ENCODE measurements around the gene RANBP9. TPM values are rescaled to one million over a fixed set of nuclear protein-coding genes. Genes with fewer than 3 reads are reported as not detected.

The RANBP9 gene
- total RNA-seq, 1 experiment from 2014 or later, result 17.5 TPM

DNA sequence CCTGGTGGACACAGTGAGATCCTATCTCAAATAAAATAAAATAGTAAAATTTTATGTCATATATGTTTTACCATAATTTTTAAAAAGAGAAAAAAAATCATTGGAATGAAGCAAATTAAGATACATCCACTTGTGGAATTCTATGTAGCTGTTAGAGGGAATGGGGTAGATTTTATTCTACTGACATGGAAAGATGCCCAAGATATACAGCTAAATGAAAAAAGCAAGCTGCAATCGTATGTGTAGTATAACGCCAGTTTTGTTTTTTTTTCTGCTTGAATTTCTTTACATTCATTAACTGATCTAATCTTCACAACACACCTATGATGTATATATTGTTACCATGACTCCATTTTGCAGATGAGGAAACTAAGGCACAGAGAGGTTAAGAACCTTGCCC lies 23.4 kb upstream of the RANBP9 start:
- Histone ChIP-seq H3K4me3 (ENCODE audit: low read length) (no peak overlapping the region), H3K27ac (ENCODE audit: low read length) (no peak overlapping the region), H3K4me1 (ENCODE audit: low read length) (no peaks in the 10 kb centered on the region), H3K9me2 (replicated peaks; ENCODE audit: insufficient read depth, low read length) (no peaks in the 10 kb centered on the region), H3K4me2 (ENCODE audit: low read depth, low read length, poor library complexity, severe bottlenecking) (no peak overlapping the region), H3K36me3 (ENCODE audit: insufficient read depth, low read length) (no peaks in the 10 kb centered on the region), H4K20me1 (ENCODE audit: insufficient read depth, low read depth, low read length) (no peaks in the 10 kb centered on the region), H3K9me3 (ENCODE audit: low read length) (no peaks in the 10 kb centered on the region), H2AFZ (ENCODE audit: low read length) (no peak overlapping the region), H3K9ac (ENCODE audit: low read length) (no peak overlapping the region), H3K79me2 (ENCODE audit: low read length) (no peaks in the 10 kb centered on the region), H3K27me3 (ENCODE audit: low read length) (no peaks in the 10 kb centered on the region)
- DNase-seq, result no peak

DNA sequence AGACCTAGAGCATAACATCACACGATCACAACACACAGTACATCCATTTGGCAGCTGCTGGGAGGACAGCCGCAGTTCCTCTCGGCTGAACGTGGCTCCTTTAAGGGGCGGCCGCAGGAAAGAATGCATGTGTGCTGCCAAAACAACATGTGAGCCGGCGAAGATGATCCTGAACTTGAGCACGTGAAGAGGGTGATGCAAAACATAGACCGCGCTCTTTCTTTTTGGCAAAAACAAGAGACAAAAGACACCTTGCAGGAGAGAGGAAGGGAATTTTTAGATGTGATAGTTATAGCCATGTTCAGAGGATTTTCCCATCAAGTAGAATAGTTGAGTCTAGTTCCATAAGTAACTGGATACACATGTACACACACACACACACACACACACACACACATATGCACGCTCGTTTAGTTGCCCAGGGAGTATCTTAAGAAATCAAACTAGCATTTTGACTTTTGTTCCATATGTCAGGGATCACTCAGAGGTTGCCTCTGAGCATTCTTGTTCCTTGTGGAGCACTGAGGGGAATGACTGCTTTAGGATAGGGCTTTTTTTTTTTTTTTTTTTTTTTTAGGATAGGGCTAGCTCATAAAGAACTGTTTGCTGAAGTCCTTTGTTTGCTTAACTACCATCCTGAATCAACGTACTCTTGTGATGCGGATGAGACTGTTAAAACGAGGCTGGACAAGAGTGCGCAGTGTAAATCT lies 21.7 kb upstream of the RANBP9 start:
- H3K9me2 ChIP-seq (replicated peaks; ENCODE audit: insufficient read depth, low read length), result no peaks in the 10 kb centered on the region
- no peaks in the 10 kb centered on the region for H3K27me3 ChIP-seq (ENCODE audit: low read length)
- no peak overlapping the region for H3K9ac ChIP-seq (ENCODE audit: low read length)
- H3K4me3 ChIP-seq (ENCODE audit: low read length), result no peak overlapping the region
- no peak for DNase-seq
- no peaks in the 10 kb centered on the region for H3K4me1 ChIP-seq (ENCODE audit: low read length)
- H3K36me3 ChIP-seq (ENCODE audit: insufficient read depth, low read length), result no peaks in the 10 kb centered on the region
- no peaks in the 10 kb centered on the region for H4K20me1 ChIP-seq (ENCODE audit: insufficient read depth, low read depth, low read length)
- no peak overlapping the region for H3K27ac ChIP-seq (ENCODE audit: low read length)
- H3K79me2 ChIP-seq (ENCODE audit: low read length), result no peaks in the 10 kb centered on the region
- no peak overlapping the region for H3K4me2 ChIP-seq (ENCODE audit: low read depth, low read length, poor library complexity, severe bottlenecking)
- H3K9me3 ChIP-seq (ENCODE audit: low read length), result no peaks in the 10 kb centered on the region
- H2AFZ ChIP-seq (ENCODE audit: low read length), result no peak overlapping the region

DNA sequence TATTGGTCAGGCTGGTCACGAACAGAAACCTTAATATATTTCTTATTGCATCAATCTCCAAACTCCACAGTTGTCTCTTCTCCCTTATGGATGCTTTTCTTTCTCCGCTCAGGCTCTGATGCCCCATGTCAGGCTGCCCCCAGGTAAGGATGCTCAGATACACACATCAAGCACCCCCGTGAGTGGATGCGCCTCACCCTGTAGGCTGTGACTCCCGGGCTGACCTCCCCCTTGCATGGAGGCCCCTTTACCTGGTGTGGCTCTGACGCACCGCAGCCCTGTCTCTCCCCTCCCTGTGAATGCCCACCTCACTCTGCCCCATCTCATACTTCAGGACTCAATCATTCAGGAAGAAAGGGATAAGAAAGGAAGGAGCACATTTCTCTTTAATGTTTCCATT lies 19.1 kb upstream of the RANBP9 start:
- no peak overlapping the region for H3K27ac ChIP-seq (ENCODE audit: low read length)
- H2AFZ ChIP-seq (ENCODE audit: low read length), result no peak overlapping the region
- H3K27me3 ChIP-seq (ENCODE audit: low read length), result no peaks in the 10 kb centered on the region
- no peaks in the 10 kb centered on the region for H3K36me3 ChIP-seq (ENCODE audit: insufficient read depth, low read length)
- no peaks in the 10 kb centered on the region for H3K9me2 ChIP-seq (replicated peaks; ENCODE audit: insufficient read depth, low read length)
- H3K4me3 ChIP-seq (ENCODE audit: low read length), result no peak overlapping the region
- no peaks in the 10 kb centered on the region for H3K79me2 ChIP-seq (ENCODE audit: low read length)
- no peaks in the 10 kb centered on the region for H4K20me1 ChIP-seq (ENCODE audit: insufficient read depth, low read depth, low read length)
- H3K4me1 ChIP-seq (ENCODE audit: low read length), result no peaks in the 10 kb centered on the region
- no peak for DNase-seq
- H3K9me3 ChIP-seq (ENCODE audit: low read length), result no peaks in the 10 kb centered on the region
- H3K4me2 ChIP-seq (ENCODE audit: low read depth, low read length, poor library complexity, severe bottlenecking), result no peak overlapping the region
- no peak overlapping the region for H3K9ac ChIP-seq (ENCODE audit: low read length)

DNA sequence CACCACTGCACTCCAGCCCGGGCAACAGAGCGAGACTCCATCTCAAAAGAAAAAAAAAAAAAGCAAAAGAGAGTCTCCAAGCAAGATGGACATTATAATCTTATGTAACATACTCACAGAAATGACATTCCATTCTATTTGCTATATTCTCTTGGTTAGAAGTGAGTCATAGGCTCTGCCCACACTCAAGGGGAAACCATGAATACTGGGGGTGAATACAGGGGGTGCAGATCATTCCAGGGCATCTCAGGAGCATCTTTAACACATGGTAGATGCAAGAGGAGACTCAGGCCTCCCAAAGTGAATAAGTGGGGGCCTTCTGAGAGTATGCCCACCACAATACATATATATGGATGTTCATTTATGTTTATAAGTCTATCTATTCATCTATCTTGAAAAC lies 18.3 kb upstream of the RANBP9 start:
- Histone ChIP-seq H3K36me3 (ENCODE audit: insufficient read depth, low read length) (no peaks in the 10 kb centered on the region), H3K9me2 (replicated peaks; ENCODE audit: insufficient read depth, low read length) (no peaks in the 10 kb centered on the region), H3K4me2 (ENCODE audit: low read depth, low read length, poor library complexity, severe bottlenecking) (no peak overlapping the region), H3K79me2 (ENCODE audit: low read length) (no peaks in the 10 kb centered on the region), H2AFZ (ENCODE audit: low read length) (no peak overlapping the region), H3K9ac (ENCODE audit: low read length) (no peak overlapping the region), H3K27ac (ENCODE audit: low read length) (no peak overlapping the region), H3K9me3 (ENCODE audit: low read length) (no peaks in the 10 kb centered on the region), H3K27me3 (ENCODE audit: low read length) (no peaks in the 10 kb centered on the region), H3K4me3 (ENCODE audit: low read length) (no peak overlapping the region), H3K4me1 (ENCODE audit: low read length) (no peaks in the 10 kb centered on the region), H4K20me1 (ENCODE audit: insufficient read depth, low read depth, low read length) (no peaks in the 10 kb centered on the region)
- no peak for DNase-seq

DNA sequence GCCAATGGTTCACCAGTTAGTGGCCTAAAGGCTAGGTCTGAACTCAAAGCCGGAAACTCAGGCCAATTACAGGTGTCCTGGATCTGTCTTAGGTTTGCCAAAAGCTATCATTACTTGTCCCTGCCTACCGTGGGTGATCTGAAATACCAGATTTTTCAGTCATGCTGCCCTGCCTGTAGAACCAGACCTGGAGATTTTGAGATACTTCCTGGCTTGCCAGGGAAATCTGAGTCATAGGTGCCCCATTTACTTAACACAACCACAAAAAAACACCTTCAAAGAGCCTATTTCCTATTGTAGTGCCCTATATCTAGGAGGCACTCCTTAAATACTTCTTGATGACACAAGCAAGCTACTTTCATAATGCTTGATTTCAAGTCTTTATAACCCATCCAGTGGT lies 13.9 kb upstream of the RANBP9 start:
- no peak overlapping the region for H3K4me2 ChIP-seq (ENCODE audit: low read depth, low read length, poor library complexity, severe bottlenecking)
- H3K36me3 ChIP-seq (ENCODE audit: insufficient read depth, low read length), result no peaks in the 10 kb centered on the region
- H3K9ac ChIP-seq (ENCODE audit: low read length), result no peak overlapping the region
- H3K27me3 ChIP-seq (ENCODE audit: low read length), result no peaks in the 10 kb centered on the region
- H3K9me2 ChIP-seq (replicated peaks; ENCODE audit: insufficient read depth, low read length), result no peaks in the 10 kb centered on the region
- H3K9me3 ChIP-seq (ENCODE audit: low read length), result no peaks in the 10 kb centered on the region
- no peak for DNase-seq
- H3K4me3 ChIP-seq (ENCODE audit: low read length), result no peak overlapping the region
- no peaks in the 10 kb centered on the region for H4K20me1 ChIP-seq (ENCODE audit: insufficient read depth, low read depth, low read length)
- H3K79me2 ChIP-seq (ENCODE audit: low read length), result no peaks in the 10 kb centered on the region
- H3K4me1 ChIP-seq (ENCODE audit: low read length), result no peaks in the 10 kb centered on the region
- no peak overlapping the region for H3K27ac ChIP-seq (ENCODE audit: low read length)
- H2AFZ ChIP-seq (ENCODE audit: low read length), result no peak overlapping the region

DNA sequence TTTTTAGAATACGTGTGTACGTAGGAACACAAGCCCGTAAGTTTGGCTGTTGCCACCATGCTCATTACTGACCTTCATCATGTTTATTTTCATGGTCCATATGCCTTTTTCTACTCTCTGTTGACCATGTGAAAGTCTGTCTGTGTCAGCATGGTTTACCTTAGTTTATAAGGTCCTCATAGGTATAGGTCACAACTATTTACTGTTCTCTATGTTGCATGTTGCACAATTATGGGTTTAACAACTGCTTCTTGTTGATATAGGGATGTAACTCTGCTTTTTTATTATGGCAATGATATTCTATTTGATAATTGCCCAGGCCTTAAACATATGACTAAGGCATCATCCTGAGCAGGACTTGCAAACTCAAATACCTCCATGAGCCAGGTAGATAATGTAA lies 13.4 kb upstream of the RANBP9 start:
- no peak overlapping the region for H3K27ac ChIP-seq (ENCODE audit: low read length)
- H3K9me2 ChIP-seq (replicated peaks; ENCODE audit: insufficient read depth, low read length), result no peaks in the 10 kb centered on the region
- H2AFZ ChIP-seq (ENCODE audit: low read length), result no peak overlapping the region
- no peaks in the 10 kb centered on the region for H3K9me3 ChIP-seq (ENCODE audit: low read length)
- no peak for DNase-seq
- H3K79me2 ChIP-seq (ENCODE audit: low read length), result no peaks in the 10 kb centered on the region
- H3K4me2 ChIP-seq (ENCODE audit: low read depth, low read length, poor library complexity, severe bottlenecking), result no peak overlapping the region
- no peak overlapping the region for H3K9ac ChIP-seq (ENCODE audit: low read length)
- H4K20me1 ChIP-seq (ENCODE audit: insufficient read depth, low read depth, low read length), result no peaks in the 10 kb centered on the region
- no peaks in the 10 kb centered on the region for H3K4me1 ChIP-seq (ENCODE audit: low read length)
- H3K27me3 ChIP-seq (ENCODE audit: low read length), result no peaks in the 10 kb centered on the region
- H3K36me3 ChIP-seq (ENCODE audit: insufficient read depth, low read length), result no peaks in the 10 kb centered on the region
- no peak overlapping the region for H3K4me3 ChIP-seq (ENCODE audit: low read length)

DNA sequence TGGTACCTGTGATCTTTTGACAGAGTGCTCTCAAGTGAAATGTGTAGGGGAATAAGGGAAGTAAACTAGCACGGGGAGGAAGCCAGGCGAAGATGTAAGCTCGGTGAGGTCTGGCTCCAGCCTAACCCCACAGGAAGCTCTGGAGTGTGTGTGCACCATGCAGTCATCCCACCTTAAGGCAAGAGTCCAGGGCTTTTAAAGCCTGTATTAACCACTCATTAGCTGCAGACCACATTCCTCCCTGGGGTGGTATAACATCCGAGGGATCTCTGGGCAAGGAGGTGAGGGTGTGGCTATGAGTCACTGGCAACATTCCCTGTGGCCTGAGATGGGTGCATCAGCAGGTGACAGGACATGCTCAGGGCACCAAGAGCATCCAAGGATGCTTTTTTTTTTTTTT lies 12.5 kb upstream of the RANBP9 start:
- Histone ChIP-seq H4K20me1 (ENCODE audit: insufficient read depth, low read depth, low read length) (no peaks in the 10 kb centered on the region), H3K9me3 (ENCODE audit: low read length) (no peaks in the 10 kb centered on the region), H2AFZ (ENCODE audit: low read length) (no peak overlapping the region), H3K9ac (ENCODE audit: low read length) (no peak overlapping the region), H3K36me3 (ENCODE audit: insufficient read depth, low read length) (no peaks in the 10 kb centered on the region), H3K4me3 (ENCODE audit: low read length) (no peak overlapping the region), H3K79me2 (ENCODE audit: low read length) (no peaks in the 10 kb centered on the region), H3K4me1 (ENCODE audit: low read length) (no peaks in the 10 kb centered on the region), H3K27ac (ENCODE audit: low read length) (no peak overlapping the region), H3K4me2 (ENCODE audit: low read depth, low read length, poor library complexity, severe bottlenecking) (no peak overlapping the region), H3K9me2 (replicated peaks; ENCODE audit: insufficient read depth, low read length) (no peaks in the 10 kb centered on the region), H3K27me3 (ENCODE audit: low read length) (no peaks in the 10 kb centered on the region)
- no peak for DNase-seq

DNA sequence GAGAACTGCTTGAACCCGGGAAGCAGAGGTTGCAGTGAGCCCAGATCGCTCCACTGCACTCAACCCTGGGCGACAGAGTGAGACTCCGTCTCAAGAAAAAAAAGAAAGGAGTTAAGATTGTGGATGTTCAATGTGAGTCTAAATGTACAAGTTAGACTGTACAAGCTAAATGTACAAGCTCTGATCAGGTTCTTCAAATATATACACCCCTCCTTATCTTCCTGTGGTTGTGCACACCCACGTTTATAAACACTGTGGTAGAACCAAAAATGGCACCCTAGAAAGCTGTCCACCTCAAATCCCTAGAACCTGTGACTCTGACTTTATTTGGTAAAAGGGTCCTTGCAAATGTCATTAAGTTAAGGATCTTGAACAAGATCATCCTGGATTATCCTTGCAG lies 11.2 kb upstream of the RANBP9 start:
- no peak overlapping the region for H2AFZ ChIP-seq (ENCODE audit: low read length)
- H3K9ac ChIP-seq (ENCODE audit: low read length), result no peak overlapping the region
- H4K20me1 ChIP-seq (ENCODE audit: insufficient read depth, low read depth, low read length), result no peaks in the 10 kb centered on the region
- H3K4me3 ChIP-seq (ENCODE audit: low read length), result no peak overlapping the region
- H3K9me3 ChIP-seq (ENCODE audit: low read length), result no peaks in the 10 kb centered on the region
- no peaks in the 10 kb centered on the region for H3K79me2 ChIP-seq (ENCODE audit: low read length)
- H3K9me2 ChIP-seq (replicated peaks; ENCODE audit: insufficient read depth, low read length), result no peaks in the 10 kb centered on the region
- no peaks in the 10 kb centered on the region for H3K4me1 ChIP-seq (ENCODE audit: low read length)
- no peak overlapping the region for H3K4me2 ChIP-seq (ENCODE audit: low read depth, low read length, poor library complexity, severe bottlenecking)
- no peak overlapping the region for H3K27ac ChIP-seq (ENCODE audit: low read length)
- DNase-seq, result no peak
- no peaks in the 10 kb centered on the region for H3K36me3 ChIP-seq (ENCODE audit: insufficient read depth, low read length)
- H3K27me3 ChIP-seq (ENCODE audit: low read length), result no peaks in the 10 kb centered on the region

DNA sequence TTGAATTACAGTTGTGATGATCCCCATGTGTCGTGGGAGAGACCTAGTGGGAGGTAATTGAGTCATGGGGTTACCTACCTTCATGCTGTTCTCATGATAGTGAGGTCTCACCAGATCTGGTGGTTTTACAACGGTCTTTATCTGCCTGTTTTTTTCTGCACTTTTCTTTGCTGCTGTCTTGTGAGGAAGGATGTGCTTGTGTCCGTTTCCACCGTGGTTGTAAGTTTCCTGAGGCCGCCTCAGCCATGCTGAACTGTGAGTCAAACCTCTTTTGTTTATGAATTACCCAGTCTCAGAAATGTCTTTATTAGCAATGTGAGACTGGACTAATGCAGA lies 6.5 kb upstream of the RANBP9 start:
- Histone ChIP-seq H3K4me1 (ENCODE audit: low read length) (no peaks in the 10 kb centered on the region), H3K4me2 (ENCODE audit: low read depth, low read length, poor library complexity, severe bottlenecking) (no peak overlapping the region), H3K79me2 (ENCODE audit: low read length) (no peaks in the 10 kb centered on the region), H4K20me1 (ENCODE audit: insufficient read depth, low read depth, low read length) (no peaks in the 10 kb centered on the region), H3K9me3 (ENCODE audit: low read length) (no peaks in the 10 kb centered on the region), H3K9me2 (replicated peaks; ENCODE audit: insufficient read depth, low read length) (no peaks in the 10 kb centered on the region), H3K27ac (ENCODE audit: low read length) (no peak overlapping the region), H2AFZ (ENCODE audit: low read length) (no peak overlapping the region), H3K36me3 (ENCODE audit: insufficient read depth, low read length) (no peaks in the 10 kb centered on the region), H3K9ac (ENCODE audit: low read length) (no peak overlapping the region), H3K4me3 (ENCODE audit: low read length) (no peak overlapping the region), H3K27me3 (ENCODE audit: low read length) (no peaks in the 10 kb centered on the region)
- DNase-seq, result no peak

All from Karpas-422 (cell line).